Hepatocyte (in vitro differentiated cells): Measurements from ENCODE around the gene EXOC8. TPM values are rescaled to one million over a fixed set of nuclear protein-coding genes. Genes with fewer than 3 reads are reported as not detected.

Experiments
- DNase-seq: peaks from one replicate; pipeline ENCODE4 v3.0.0-alpha.2; 2016; ENCODE audit warnings: low spot score
- H2AFZ ChIP-seq: fragments of 200-600 bp; sonication (generic); 2 replicates; pipeline ENCODE4 v1.6.0; 2016; ENCODE audit warnings: antibody characterized with exemption, mild to moderate bottlenecking
- H3K27ac ChIP-seq: fragments of 200-600 bp; sonication (generic); 2 replicates; pipeline ENCODE4 v1.5.1; 2016; ENCODE audit warnings: mild to moderate bottlenecking
- H3K27me3 ChIP-seq: fragments of 200-600 bp; sonication (generic); 2 replicates; pipeline ENCODE4 v1.6.1; 2016
- H3K36me3 ChIP-seq: fragments of 200-600 bp; sonication (generic); replicated peaks from 2 replicates; pipeline ENCODE4 v1.5.1; 2016; ENCODE audit warnings: low read depth; ENCODE audit not compliant: insufficient read depth
- H3K4me1 ChIP-seq: fragments of 200-600 bp; sonication (generic); 2 replicates; pipeline ENCODE4 v1.5.1; 2016; ENCODE audit warnings: mild to moderate bottlenecking, moderate library complexity; ENCODE audit not compliant: insufficient read depth
- H3K4me2 ChIP-seq: fragments of 200-600 bp; sonication (generic); 2 replicates; pipeline ENCODE4 v1.6.0; 2016
- H3K4me3 ChIP-seq: fragments of 200-600 bp; sonication (generic); 2 replicates; pipeline ENCODE4 v1.5.1; 2016; ENCODE audit warnings: mild to moderate bottlenecking
- H3K79me2 ChIP-seq: fragments of 200-600 bp; sonication (generic); 2 replicates; pipeline ENCODE4 v1.6.0; 2017; ENCODE audit warnings: mild to moderate bottlenecking
- H3K9me2 ChIP-seq: fragments of 200-600 bp; sonication (generic); replicated peaks from 2 replicates; pipeline ENCODE4 v1.6.0; 2017; ENCODE audit warnings: mild to moderate bottlenecking; ENCODE audit not compliant: insufficient read depth
- H3K9me3 ChIP-seq: fragments of 200-600 bp; sonication (generic); 2 replicates; pipeline ENCODE4 v1.5.1; 2016; ENCODE audit warnings: low read depth, mild to moderate bottlenecking
- H4K20me1 ChIP-seq: fragments of 200-600 bp; sonication (generic); 2 replicates; pipeline ENCODE4 v1.6.0; 2016; ENCODE audit warnings: mild to moderate bottlenecking; ENCODE audit not compliant: insufficient read depth, poor library complexity, severe bottlenecking
- EZH2 ChIP-seq: fragments of 200-600 bp; sonication (generic); IDR thresholded peaks from 2 replicates; pipeline ENCODE4 v1.6.1; 2016; ENCODE audit warnings: antibody characterized with exemption, mild to moderate bottlenecking, borderline replicate concordance
- EZH2phosphoT487 ChIP-seq: fragments of 200-600 bp; sonication (generic); IDR thresholded peaks from one replicate; pipeline ENCODE4 v1.6.1; 2018; ENCODE audit warnings: antibody characterized with exemption, mild to moderate bottlenecking, low read depth, moderate library complexity; ENCODE audit not compliant: unreplicated experiment, severe bottlenecking
- WGBS: methylation state at CpG from one replicate; pipeline ENCODE4 v1.1.6; 2016; ENCODE audit warnings: low lambda C conversion rate; ENCODE audit errors: missing lambda C conversion rate; 5-methylcytosine and 5-hydroxymethylcytosine counted together
- polyA plus RNA-seq: library from polyadenylated mRNA; unstranded; fragments of >200 nt; fragmentation: Nextera tagmentation; extraction: Ambion mirVana; gene quantifications from 2 replicates; pipeline ENCODE4 v1.2.1, GENCODE V29; 2016
- total RNA-seq: library from RNA; depleted of rRNA; stranded (reverse); fragments of >200 nt; gene quantifications from 2 replicates; pipeline ENCODE4 v1.2.3, GENCODE V29; 2014
- TF ChIP-seq, protein P1 (sequence below): fragments of 200-600 bp; sonication (generic); IDR thresholded peaks from 2 replicates; pipeline ENCODE4 v1.5.1; 2016; ENCODE audit warnings: antibody characterized with exemption, mild to moderate bottlenecking; ENCODE audit not compliant: poor library complexity

The EXOC8 gene
- total and polyA plus RNA-seq, 2 experiments from 2014 or later, result 3.2 to 23.4 TPM

DNA sequence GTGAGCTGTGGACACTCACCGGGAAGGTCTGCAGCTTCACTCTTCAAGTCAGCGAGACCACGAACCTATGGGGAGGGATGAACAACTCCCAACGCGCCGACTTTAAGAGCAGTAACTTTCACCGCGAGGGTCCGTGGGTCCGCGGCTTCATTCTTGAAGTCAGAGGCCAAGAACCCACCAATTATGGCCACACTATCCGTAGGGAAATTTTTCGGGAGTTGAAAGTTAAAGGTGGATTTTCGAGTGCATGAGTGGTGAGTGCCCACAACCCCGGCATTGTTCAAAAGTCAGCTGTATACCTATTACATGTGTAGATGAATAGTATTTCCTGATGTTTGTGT, 19.7 kb downstream of the EXOC8 start:
- no peaks in the 10 kb centered on the region for H4K20me1 ChIP-seq
- H3K9me2 ChIP-seq, result no peaks in the 10 kb centered on the region
- no peak for DNase-seq
- WGBS, result 98% methylated on average over 15 of the region's 15 CpGs
- no peaks in the 10 kb centered on the region for H3K9me3 ChIP-seq
- H3K4me3 ChIP-seq, result no peak overlapping the region
- no peaks in the 10 kb centered on the region for H3K27me3 ChIP-seq
- H3K4me1 ChIP-seq, result no peaks in the 10 kb centered on the region
- no peaks in the 10 kb centered on the region for H3K36me3 ChIP-seq
- no peak overlapping the region for H3K4me2 ChIP-seq
- no peak overlapping the region for H3K27ac ChIP-seq
- H3K79me2 ChIP-seq, result no peaks in the 10 kb centered on the region
- no peak overlapping the region for H2AFZ ChIP-seq
- TF ChIP-seq EZH2 (no peak), EZH2phosphoT487 (no peak)
- TF ChIP-seq, protein P1, sequence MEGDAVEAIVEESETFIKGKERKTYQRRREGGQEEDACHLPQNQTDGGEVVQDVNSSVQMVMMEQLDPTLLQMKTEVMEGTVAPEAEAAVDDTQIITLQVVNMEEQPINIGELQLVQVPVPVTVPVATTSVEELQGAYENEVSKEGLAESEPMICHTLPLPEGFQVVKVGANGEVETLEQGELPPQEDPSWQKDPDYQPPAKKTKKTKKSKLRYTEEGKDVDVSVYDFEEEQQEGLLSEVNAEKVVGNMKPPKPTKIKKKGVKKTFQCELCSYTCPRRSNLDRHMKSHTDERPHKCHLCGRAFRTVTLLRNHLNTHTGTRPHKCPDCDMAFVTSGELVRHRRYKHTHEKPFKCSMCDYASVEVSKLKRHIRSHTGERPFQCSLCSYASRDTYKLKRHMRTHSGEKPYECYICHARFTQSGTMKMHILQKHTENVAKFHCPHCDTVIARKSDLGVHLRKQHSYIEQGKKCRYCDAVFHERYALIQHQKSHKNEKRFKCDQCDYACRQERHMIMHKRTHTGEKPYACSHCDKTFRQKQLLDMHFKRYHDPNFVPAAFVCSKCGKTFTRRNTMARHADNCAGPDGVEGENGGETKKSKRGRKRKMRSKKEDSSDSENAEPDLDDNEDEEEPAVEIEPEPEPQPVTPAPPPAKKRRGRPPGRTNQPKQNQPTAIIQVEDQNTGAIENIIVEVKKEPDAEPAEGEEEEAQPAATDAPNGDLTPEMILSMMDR, result no peak

DNA sequence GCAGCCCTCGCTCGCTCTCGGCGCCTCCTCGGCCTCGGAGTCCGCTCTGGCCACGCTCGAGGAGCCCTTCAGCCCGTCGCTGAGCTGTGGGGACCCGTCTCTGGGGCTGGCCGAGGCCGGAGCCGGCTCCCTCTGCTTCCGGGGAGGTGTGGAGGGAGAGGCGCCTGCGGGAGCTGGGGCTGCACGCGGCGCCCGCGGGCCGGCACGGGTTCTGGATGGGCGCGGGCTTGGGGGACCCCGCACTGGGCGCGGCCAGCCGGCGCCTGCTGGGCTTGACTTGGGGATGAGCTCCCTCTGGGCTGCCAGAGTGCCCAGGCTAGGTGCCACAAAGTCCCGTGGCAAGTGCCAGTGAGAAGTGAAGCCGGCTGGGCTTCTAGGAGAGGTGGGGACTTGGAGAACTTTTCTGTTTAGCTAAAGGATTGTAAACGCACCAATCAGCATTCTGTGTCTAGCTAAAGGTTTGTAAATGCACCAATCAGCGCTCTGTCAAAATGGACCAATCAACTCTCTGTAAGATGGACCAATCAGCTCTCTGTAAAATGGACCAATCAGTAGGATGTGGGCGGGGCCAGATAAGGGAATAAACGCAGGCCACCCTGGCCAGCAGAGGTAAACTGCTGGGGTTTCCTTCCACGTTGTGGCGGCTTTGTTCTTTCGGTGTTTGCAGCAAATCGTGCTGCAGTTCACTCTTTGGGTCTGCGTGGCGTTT, 20.2 kb downstream of the EXOC8 start:
- Histone ChIP-seq H3K27ac (no peak overlapping the region), H2AFZ (no peak overlapping the region), H3K79me2 (no peaks in the 10 kb centered on the region), H3K9me3 (no peaks in the 10 kb centered on the region), H3K4me1 (no peaks in the 10 kb centered on the region), H3K27me3 (no peaks in the 10 kb centered on the region), H3K4me3 (no peak overlapping the region), H3K4me2 (no peak overlapping the region), H3K36me3 (no peaks in the 10 kb centered on the region), H4K20me1 (no peaks in the 10 kb centered on the region), H3K9me2 (no peaks in the 10 kb centered on the region)
- WGBS, result 96% methylated on average over 44 of the region's 44 CpGs
- DNase-seq, result no peak
- TF ChIP-seq, protein P1, result no peak
- TF ChIP-seq EZH2phosphoT487 (no peak), EZH2 (no peak)

DNA sequence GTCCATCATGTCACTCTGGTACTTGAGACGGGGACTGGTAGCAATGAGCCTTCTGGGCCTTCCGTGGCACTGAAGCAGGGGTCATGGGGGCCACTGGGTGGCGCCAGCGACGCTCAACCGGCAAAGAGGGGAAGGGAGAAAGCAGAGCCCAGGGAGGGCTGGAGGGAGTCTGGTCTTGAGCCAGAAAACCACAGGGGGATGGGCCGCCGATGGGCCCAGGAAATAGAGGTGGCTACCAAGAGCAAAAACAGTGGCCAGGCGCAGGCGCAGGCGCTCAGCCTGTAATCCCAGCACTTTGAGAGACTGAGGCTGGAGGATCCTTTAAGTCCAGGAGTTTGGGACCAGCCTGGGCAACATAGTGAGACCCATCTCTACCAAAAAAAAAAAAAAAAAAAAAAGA, 21.8 kb downstream of the EXOC8 start:
- no peaks in the 10 kb centered on the region for H3K79me2 ChIP-seq
- H3K4me3 ChIP-seq, result no peak overlapping the region
- H3K36me3 ChIP-seq, result no peaks in the 10 kb centered on the region
- no peak overlapping the region for H3K27ac ChIP-seq
- H3K4me1 ChIP-seq, result no peaks in the 10 kb centered on the region
- no peaks in the 10 kb centered on the region for H3K9me3 ChIP-seq
- no peaks in the 10 kb centered on the region for H3K9me2 ChIP-seq
- H4K20me1 ChIP-seq, result no peaks in the 10 kb centered on the region
- no peak overlapping the region for H2AFZ ChIP-seq
- DNase-seq, result peak; percentile 24
- H3K4me2 ChIP-seq, result no peak overlapping the region
- TF ChIP-seq EZH2phosphoT487, result no peak
- TF ChIP-seq, protein P1, result peak; percentile 40
- no peak for TF ChIP-seq EZH2
- H3K27me3 ChIP-seq, result no peaks in the 10 kb centered on the region
- 42% methylated on average over 11 of the region's 11 CpGs for WGBS
